Fibroblast of the aortic adventitia (primary cell): ENCODE measurements around the gene ANKRD28. TPM values are rescaled to one million over a fixed set of nuclear protein-coding genes. Genes with fewer than 3 reads are reported as not detected.
"Not testable (repeated sequence)": the region's sequence is repeated elsewhere in the genome, so short reads cannot be mapped to it uniquely, and the experiment has no call there.

Experiments used
- DNase-seq: peaks from one replicate; pipeline ENCODE4 v3.0.0-alpha.2; 2010; ENCODE audit warnings: low read depth
- H3K4me3 ChIP-seq: 2 replicates; pipeline ENCODE4 v1.5.1; 2011; ENCODE audit warnings: low read depth, mild to moderate bottlenecking, control low read depth, low read length, moderate library complexity
- CTCF ChIP-seq: IDR thresholded peaks from 2 replicates; pipeline ENCODE4 v1.5.1; 2011; ENCODE audit warnings: mild to moderate bottlenecking, low read length, control low read depth, inconsistent platforms; ENCODE audit not compliant: insufficient read depth
- total RNA-seq: library from RNA; depleted of rRNA; stranded (reverse); fragments of >200 nt; gene quantifications from 2 replicates; pipeline ENCODE4 v1.2.3, GENCODE V29; 2012; ENCODE audit warnings: low replicate concordance

Gene ANKRD28
- total RNA-seq: 117 and 121 TPM in 2 replicates

GRCh38 chr3:15797642-15798303 is at the start of gene ANKRD28:
TSS of gene ANKRD28 (minus strand) at chr3:15797979. CDS start at chr3:15796521, 1,458 bp downstream.
- TF ChIP-seq CTCF: peak; percentile 58
- peak within 1 kb of the TSS; percentile 71 for H3K4me3 ChIP-seq
- peak; percentile 98 for DNase-seq

GRCh38 chr3:15847239-15847638 is 49.5 kb upstream of the ANKRD28 start:
- DNase-seq: no peak
- TF ChIP-seq CTCF: no peak
- H3K4me3 ChIP-seq: no peak overlapping the region

DNA sequence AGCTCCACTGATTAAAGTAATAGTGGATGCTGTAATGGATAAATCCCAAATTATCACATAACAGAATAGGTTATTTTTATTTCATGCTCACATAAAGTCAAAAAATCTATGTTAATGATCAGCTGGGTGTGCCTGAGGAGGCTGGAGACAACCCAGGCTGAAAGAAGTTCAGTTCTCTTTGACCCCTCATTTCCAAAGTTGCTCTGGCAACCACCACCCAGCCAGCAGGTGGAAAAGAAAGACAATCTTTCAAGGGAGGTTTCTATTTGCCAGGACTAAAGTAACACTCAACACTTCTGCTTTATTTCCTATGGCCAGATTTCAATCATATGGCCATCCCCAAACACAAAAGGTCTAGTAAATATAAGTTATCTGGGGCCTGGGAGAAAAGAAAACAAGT is 48.8 kb upstream of the ANKRD28 start:
- DNase-seq: no peak
- H3K4me3 ChIP-seq: no peak overlapping the region
- no peak for TF ChIP-seq CTCF

GRCh38 chr3:15845475-15845874 is 47.7 kb upstream of the ANKRD28 start:
- TF ChIP-seq CTCF: no peak
- DNase-seq: no peak

GRCh38 chr3:15844889-15845288 is 47.1 kb upstream of the ANKRD28 start:
- H3K4me3 ChIP-seq: no peak overlapping the region
- TF ChIP-seq CTCF: no peak
- DNase-seq: no peak

More at GRCh38 chr3:15845475-15845874, 47.7 kb upstream of the ANKRD28 start:
- no peak overlapping the region for H3K4me3 ChIP-seq

- not testable (repeated sequence) for DNase-seq, H3K4me3 ChIP-seq
Measured at GRCh38 chr3:15841091-15841973, 43.6 kb upstream of the ANKRD28 start.

DNA sequence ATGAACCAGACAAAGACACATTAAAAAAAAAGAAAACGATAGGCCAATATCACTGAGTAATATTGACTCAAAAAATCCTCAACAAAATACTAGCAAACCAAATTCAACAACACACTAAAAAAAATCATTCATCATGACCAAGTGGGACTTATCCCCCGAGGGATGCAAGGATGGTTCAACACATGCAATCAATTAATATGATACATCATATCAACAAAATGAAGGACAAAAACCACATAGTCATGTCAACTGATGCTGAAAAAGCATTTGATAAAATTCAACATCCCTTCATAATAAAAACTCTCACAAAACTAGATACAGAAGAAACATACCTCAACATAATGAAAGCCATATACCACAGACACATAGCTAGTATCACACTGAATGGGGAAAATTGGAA is 41.8 kb upstream of the ANKRD28 start:
- DNase-seq: no peak
- no peak overlapping the region for H3K4me3 ChIP-seq
- no peak for TF ChIP-seq CTCF
